HG02610 (cell line): ENCODE results near the gene FGFRL1.

Source experiments
- ATAC-seq: cut with Tn5 transposase; IDR thresholded peaks from one replicate; pipeline ENCODE4 v1.9.1; 2021; ENCODE audit warnings: mild to moderate bottlenecking, moderate library complexity; ENCODE audit not compliant: unreplicated experiment

FGFRL1 gene

GRCh38 chr4:1062419-1062818 is 51.0 kb downstream of the FGFRL1 start:
- no peak for ATAC-seq

- no peak for ATAC-seq
Observed at GRCh38 chr4:1065732-1066131, 54.3 kb downstream of the FGFRL1 start.

GRCh38 chr4:1069394-1069793 is 58.0 kb downstream of the FGFRL1 start:
- ATAC-seq: no peak

GRCh38 chr4:1072830-1073446 is 61.5 kb downstream of the FGFRL1 start:
- ATAC-seq: no peak

GRCh38 chr4:1074077-1074476 is 62.7 kb downstream of the FGFRL1 start:
- no peak for ATAC-seq

- no peak for ATAC-seq
Observed at GRCh38 chr4:1075225-1075624, 63.8 kb downstream of the FGFRL1 start.

- no peak for ATAC-seq
Observed at GRCh38 chr4:1075809-1076699, 64.6 kb downstream of the FGFRL1 start.
